HG03025 (cell line): Measurements from ENCODE around the gene RPS28.
"Not testable (repeated sequence)": the region's sequence is repeated elsewhere in the genome, so short reads cannot be mapped to it uniquely, and the experiment has no call there.

Experiments
- ATAC-seq: cut with Tn5 transposase; IDR thresholded peaks from one replicate; pipeline ENCODE4 v1.9.1; 2021; ENCODE audit warnings: mild to moderate bottlenecking, moderate library complexity; ENCODE audit not compliant: unreplicated experiment, low FRiP score

Gene RPS28

GRCh38 chr19:8321067-8321985 is at the start of gene RPS28, which contains the start of gene NDUFA7:
Gene RPS28, plus strand, starts transcription at chr19:8321496. Its CDS starts 35 bp downstream, at chr19:8321531.
Gene NDUFA7, minus strand, starts transcription at chr19:8321375. Its CDS starts 17 bp downstream, at chr19:8321358.
- peak; percentile 69 for ATAC-seq

- ATAC-seq = not testable (repeated sequence)
These were observed 44.8 kb upstream of the RPS28 start for GRCh38 chr19:8276508-8276907.

GRCh38 chr19:8291337-8291736 is 30.0 kb upstream of the RPS28 start:
- ATAC-seq = not testable (repeated sequence)

- ATAC-seq = no peak
These were observed 19.0 kb upstream of the RPS28 start for GRCh38 chr19:8302357-8302691.

- no peak for ATAC-seq
These were observed 18.6 kb upstream of the RPS28 start for GRCh38 chr19:8302734-8303133.

GRCh38 chr19:8304841-8305621 is 16.3 kb upstream of the RPS28 start:
- ATAC-seq = no peak

GRCh38 chr19:8305798-8306197 is 15.5 kb upstream of the RPS28 start:
- no peak for ATAC-seq

GRCh38 chr19:8306235-8307054 is 14.9 kb upstream of the RPS28 start:
- ATAC-seq = no peak

GRCh38 chr19:8307400-8307964 is 13.8 kb upstream of the RPS28 start:
- no peak for ATAC-seq

- peak; percentile 48 for ATAC-seq
These were observed 13.1 kb upstream of the RPS28 start, which contains the start of gene CD320 for GRCh38 chr19:8307965-8308866. Gene CD320, minus strand, starts transcription at chr19:8308358. Its CDS starts 68 bp downstream, at chr19:8308290.

- ATAC-seq = no peak
These were observed 12.4 kb upstream of the RPS28 start for GRCh38 chr19:8308891-8309291.

GRCh38 chr19:8310342-8311055 is 10.8 kb upstream of the RPS28 start:
- ATAC-seq = no peak

GRCh38 chr19:8311461-8312260 is 9.6 kb upstream of the RPS28 start:
- no peak for ATAC-seq

GRCh38 chr19:8314981-8315640 is 6.2 kb upstream of the RPS28 start:
- ATAC-seq = not testable (repeated sequence)

- no peak for ATAC-seq
These were observed 4.8 kb upstream of the RPS28 start for GRCh38 chr19:8316351-8317125.

GRCh38 chr19:8318835-8319234 is 2.5 kb upstream of the RPS28 start:
- not testable (repeated sequence) for ATAC-seq
